Hematopoietic multipotent progenitor cell (in vitro differentiated cells): ENCODE data around the gene PANX2. TPM values are rescaled to one million over a fixed set of nuclear protein-coding genes. Genes with fewer than 3 reads are reported as not detected.

Experiments
- DNase-seq, 3 donors: peaks; one replicate each; pipeline ENCODE4 v3.0.0-alpha.2; 2011 to 2015; ENCODE audit warnings: low read depth in 2 of 3, low spot score in 2 of 3
- total RNA-seq: library from RNA; depleted of rRNA; stranded (reverse); fragments of >200 nt; gene quantifications from one replicate; pipeline ENCODE4 v1.2.3, GENCODE V29; 2012

The PANX2 gene
- total RNA-seq, 1 donor = 6.5 TPM

DNA sequence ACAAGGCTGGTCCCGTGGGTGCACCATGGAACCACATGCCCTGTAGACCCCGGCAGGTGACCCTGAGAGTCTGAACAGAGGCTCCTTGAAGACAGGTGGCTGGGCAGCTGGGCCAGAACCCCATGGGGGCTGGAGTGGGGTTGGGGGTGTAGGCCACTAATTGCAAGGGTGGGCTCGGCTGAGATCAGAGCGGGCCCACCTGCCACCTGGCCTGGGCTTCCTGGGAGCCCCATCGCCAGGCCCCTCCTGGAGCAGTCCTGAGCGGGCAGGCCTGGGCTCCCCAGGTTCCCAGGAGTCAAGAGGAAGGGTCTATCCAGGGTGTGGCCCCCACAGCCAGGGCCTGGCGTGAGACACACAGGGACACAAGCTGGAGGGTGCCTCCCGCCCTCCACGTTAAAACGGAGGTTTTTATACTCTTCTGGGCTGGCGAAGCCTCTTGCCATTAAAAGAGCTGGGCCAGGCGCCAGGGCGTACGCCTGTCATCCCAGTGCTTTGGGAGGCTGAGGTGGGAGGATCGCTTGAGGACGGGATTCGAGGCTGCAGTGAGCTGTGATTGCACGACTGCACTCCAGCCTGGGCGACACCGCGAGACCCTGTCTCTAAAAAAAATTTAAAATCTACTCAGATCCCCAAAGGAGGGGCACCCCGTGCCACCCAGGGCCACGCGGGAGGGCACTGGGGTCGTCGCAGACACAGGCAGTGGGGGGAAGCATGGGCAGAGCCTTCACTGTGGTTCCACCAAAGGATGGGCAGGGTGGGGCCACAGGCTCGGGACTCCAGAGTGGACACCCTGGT, 10.4 kb downstream of the PANX2 start:
- no peak for DNase-seq

DNA sequence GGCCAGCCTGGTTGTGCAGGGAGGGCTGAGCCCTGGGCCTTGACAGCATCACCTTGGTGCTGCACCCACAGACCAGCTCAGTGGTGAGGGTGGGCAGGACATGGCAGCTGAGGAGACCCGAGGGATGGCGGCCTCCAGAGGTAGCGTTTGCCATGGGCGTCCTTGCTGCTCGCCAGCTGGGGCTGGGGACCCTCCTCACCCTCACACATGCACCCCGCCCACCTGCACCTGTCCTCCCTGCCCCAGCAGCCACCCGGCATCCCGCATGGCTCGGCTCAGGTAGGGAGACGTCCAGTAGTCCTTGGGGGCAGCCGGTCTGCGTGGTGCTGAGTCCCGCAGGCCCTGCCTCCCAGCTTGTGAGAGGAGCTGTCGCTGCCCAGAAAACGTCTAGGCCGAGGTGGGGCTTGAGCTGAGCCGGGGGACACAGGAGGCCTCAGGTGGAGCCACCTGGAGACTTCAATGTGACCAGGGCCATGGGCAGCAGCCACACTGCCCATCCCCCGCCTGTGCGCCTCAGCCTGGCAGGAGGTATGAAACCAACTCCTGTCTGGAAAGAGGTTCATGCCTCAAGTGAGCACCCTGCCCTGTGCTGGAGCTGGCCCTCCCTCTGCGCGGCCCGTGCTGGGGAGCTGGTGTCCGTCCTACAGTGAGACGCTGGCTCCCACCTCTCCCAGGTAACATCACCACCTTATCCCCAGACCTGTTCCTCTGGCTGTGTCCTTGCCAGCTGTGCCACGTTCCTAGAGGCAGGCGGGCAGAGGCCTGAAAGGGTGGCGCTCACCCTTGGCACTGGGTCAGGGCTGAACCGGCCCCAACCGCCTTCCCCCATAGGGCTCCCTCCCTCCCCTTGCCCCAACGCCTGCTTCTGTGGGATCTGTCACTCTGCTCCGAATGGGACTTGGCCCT, 11.9 kb downstream of the PANX2 start:
- DNase-seq = no peak

DNA sequence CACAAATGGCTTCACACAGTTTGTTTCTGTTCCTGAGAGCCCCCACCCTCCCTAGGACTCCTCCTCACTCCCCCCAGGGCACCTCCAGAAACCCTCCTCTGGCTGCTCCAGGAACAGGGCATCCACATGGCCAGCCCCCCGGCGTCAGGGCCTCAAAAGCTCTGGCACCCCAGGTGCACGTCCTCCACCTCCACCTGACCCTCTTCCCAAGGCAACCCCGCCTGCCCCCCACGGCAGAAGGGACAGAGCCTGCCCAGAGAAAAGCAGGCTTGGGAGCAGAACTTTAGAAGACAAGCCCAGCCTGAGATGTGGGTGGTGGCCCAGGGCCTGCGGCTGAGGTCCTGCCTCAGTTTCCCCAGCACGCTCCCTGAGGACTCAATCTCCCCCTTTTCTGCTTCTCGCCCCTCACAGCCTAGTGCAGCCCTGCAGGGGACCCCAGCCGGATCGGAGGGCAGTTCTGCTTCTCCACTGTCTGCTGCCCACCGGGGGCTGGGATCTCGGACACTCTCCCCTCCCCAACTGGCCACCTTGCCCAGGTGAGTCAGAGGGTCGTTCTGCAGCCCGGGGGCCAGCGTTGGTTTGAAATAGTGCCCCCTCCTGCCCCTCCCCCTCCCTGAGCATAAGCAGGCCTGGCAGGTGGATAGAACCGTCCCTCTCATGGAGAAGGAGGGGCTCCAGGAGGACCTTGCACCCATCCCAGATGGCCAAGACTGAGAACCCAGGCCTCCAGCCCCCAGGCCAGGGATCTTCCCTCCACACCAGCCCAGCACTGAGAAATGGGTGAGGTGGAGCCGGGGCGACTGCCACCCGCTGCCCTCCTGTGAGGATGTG, 12.8 kb downstream of the PANX2 start:
- no peak for DNase-seq

DNA sequence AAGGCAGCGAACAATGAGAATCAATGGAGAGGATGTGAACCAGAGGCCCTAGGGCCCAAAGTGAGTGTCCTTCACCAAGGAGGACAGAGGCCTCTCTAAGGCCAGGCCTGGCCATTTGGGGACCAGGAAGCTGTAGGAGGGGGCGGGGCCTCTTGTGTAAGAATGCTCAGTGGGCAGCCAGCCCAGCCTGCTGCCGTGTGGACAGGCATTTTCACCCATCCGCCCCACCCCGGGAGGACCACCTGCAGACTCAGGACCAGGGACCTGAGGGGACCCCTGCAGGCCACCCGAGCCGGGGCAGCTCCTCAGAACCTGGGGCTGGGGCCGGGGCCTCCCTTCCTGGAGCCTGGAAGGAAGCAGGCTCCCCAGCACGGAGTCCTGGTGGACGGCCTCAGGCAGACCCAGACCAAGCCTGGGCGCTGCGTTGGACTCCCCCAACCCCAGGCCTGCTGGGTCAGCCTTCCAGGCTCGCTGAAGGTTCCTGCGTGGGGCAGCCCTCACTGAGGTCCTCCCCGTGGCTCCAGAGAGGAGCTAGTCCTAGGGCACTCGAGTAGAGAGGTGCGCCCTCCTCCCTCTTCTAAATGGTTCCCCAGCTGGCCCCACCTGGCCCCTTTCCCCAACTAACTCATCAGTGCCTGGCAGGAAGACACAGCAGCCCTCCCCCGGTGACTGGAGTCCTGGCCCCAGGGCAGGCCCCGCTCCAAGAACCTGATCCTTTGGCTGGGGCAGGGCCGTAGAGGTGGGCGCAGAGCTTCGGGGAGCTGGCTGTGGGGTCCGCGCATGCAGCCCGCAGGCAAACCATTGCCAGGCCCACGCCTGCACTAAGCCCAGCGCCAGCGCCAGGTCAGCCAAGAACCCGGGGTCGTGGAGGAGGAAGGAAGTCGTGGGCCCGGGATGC, 13.7 kb downstream of the PANX2 start:
- no peak for DNase-seq

DNA sequence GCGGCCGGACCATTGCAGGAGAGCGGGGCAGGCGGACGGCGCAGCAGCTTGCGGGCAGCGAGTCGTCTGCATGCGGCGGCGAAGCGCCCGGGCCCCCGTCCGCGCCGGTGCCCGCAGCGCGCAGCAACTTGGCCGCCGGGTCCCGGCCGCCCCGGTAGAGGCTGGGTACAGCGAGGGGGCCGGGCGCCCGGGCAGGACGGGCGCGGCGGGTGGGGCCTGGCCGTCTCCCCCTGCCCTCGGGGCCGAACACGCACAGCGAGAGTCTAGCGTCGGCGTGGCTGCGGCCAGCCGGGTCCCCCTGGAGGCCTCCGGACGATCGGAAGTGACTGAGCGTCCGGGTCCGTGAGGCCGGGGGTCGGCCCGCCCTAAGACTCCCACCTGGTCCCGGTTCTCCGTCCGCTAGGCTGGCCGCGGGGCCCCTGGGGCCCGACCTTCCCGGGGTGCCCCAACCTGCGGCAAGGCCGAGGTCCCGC, 14.4 kb downstream of the PANX2 start:
- DNase-seq = no peak

DNA sequence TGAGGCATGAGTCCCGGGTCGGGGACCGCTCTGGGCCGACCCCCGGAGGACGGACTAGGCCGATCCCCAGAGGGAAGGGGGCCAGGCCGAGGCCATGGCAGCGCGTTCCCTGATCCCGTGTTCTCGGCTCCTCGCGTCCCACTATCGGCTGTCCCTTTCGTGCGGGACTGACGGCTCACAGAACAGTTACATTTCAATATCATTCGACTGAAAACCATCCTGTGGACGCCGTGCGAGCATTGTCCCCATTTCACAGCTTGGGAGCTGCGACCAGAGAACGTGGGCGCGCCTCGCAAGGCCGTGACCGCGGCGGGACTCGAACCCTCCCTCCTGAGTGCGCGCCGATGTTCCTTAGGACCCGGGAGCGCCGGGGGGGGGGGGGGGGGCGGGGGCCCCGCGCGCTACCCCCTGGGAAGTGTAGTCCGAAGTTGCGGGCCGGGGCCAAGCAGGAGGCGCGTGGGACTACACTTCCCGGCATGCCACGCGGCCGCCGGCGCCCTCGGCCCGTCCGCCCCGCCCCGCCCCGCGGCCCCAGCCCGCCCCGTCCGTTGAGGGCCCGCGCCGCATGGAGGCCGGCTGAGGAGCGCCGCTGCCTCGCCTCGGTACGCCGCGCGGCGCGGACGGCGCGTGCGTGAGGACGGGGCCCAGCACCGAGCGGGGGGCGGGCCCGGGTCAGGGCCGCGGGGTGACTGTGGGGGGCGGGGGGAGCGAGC, 15.0 kb downstream of the PANX2 start, which contains the start of gene TRABD:
TSS of gene TRABD (plus strand) at position 539 of the 713 bp plus-strand sequence. CDS start 7,148 bp downstream, outside the sequence.
- peak; percentile 75 to 93 (median 88) for DNase-seq

DNA sequence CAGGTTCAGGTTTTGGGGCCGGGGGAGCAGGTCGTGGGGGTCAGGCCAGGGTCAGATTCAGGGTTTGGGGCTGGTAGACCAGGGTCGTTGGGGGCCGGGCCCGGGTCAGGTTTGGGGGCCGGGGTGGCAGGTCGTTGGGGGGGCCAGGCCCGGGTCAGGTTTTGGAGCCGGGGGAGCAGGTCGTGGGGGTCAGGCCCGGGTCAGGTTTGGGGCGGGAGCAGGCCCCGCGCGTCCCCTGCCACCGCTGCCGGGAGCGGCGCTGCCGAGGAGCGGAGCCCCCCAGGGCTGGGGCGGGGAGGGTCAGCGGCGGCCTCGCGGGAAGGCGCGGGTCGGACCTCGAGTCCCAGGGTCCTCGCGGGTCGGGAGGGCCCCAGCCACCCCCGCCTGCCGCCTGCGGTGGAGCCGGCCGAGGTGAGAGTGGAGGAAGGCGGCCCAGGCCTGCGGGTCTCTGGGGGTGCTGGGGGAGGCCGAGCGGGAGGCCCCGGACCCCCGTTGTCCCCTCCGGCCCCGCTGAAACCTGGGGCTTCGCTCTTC, 15.7 kb downstream of the PANX2 start:
- no peak for DNase-seq

DNA sequence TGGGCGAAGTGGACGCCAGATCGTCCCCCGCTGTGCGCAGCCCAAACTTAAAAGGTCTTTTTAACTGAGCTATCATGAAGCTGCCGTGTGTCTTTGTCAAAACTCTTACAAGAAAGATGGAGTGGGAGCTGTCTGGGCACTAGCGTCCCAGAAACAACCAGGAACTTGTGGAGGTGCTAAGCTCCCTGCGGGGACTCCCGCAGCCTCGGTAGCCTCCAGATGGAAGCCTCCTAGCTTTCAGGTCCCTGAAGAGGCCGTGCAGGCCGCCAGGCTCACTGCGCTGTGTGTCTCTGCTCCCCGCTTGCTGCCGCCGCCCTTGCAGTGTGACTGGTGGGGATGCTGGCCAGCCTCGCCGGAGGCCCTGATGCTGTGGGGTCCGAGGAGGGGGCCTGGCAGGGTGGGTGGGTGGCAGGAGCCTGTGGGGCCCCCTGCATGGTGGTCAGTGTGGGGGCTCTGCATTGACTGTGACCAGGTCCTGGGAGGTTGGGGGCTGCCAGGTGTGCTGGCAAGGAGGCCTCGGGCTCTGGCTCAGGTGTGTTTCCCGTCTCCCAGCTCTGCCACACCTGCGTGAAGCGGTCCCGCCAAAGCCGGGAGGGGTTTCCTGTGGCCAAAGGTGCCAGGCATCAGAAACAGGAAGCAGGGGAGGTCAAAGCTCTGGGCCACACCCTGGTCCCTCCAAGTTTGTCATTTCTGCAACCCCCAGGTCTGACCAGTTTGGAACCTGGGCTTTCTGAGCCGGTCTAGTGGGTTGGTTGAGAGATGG, 16.4 kb downstream of the PANX2 start:
- no peak for DNase-seq

DNA sequence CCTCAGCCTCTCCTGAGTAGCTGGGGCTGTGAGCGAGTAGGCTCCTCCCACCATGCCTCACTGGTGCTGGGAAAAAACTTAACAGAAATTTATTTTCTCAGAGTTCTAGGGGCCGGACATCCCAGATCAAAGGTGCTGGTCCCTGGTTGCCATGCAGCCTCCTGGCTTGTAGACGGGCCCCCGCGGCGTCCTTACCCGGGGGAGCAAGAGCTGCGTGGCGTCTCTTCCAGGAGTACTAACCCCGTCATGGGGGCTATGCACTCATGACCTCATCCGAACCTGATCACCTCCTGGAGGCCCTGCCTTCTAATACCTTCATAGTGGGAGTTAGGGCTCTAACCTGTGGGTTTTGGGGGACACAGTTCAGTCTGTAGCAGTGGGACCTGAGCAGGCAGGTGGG, 17.8 kb downstream of the PANX2 start:
- no peak for DNase-seq

DNA sequence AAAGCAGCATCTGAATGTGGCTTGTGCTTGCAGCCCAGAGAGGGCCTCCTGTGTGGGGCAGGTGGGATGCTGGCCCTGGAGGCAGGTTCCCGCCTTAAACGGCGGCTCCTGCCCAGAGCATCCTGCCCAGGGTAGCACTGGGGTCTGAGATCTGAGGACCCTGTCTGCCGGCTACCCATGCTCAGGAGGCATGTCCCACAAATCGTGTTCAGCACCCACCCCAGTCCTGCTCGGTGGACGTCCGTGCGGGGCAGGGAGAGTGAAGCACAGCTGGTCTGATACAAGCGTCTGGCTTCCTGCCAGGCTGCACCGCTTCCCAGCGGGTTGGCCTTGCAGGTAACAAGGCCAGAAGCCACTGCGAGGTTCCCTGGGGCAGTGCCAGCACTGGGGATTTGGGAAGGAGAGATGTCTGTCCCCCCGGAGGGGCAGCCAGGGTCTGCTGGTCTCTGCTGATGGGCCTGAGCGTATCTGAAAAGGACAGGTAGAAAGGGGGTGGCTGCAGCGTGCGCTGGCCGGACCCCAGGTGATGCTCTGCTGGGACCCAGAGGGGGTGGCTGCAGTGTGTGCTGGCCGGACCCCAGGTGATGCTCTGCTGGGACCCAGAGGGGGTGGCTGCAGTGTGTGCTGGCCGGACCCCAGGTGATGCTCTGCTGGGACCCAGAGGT, 18.8 kb downstream of the PANX2 start:
- no peak for DNase-seq

DNA sequence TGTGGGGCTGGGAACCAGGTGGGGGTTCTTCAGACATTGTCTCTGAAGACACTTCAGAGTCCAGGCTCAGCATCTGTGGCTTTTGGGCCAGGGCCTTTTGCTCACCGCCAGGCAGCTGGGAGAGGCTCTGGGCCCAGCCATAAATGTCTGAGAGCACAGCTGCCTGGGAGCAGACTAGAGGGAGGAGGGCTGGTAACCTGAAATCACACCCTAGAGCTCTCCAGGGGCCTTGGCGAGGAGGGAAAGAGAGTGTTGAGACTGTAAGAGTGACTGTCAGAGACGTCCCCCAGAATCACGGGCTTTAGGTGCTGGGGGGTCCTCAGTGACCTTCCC, 19.3 kb downstream of the PANX2 start:
- DNase-seq = no peak

DNA sequence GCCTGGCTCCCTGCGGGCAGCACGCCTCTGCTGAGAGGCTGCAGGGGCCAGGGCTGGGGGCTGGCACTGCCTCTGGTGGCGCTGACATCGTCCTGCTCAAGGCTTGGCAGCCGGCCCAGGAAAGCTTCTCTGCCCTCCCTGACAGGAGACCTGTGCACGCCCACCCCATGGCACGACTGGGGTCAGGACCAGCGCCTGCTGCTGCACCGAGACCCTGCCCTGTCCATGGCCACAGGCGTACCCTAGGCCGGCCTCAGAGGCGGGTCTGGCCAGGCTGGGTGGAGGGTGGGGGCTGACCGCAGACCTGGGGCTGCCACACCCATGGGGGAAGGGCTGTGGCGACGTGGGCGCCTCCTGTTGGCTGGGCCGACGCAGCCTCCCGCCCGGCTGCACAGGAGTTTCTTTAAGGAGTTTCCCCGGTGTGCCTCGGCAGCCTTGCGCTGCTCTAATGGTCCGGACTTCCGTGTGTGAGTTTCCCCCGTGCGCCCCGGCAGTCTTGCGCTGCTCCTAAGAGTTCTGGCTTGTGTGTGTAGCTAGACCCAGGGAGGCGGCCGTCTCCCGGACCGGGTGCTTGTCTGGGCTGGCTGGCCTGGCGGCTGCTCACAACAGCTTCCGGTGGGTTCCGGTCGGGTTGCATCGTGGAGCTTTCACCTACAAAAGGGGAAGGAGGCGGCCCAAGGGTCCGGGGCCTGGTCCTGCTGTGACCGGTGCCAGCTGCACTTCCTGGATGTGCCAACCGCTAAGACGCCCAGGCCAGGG, 19.8 kb downstream of the PANX2 start:
- peak; percentile 82 to 89 (median 88) for DNase-seq

DNA sequence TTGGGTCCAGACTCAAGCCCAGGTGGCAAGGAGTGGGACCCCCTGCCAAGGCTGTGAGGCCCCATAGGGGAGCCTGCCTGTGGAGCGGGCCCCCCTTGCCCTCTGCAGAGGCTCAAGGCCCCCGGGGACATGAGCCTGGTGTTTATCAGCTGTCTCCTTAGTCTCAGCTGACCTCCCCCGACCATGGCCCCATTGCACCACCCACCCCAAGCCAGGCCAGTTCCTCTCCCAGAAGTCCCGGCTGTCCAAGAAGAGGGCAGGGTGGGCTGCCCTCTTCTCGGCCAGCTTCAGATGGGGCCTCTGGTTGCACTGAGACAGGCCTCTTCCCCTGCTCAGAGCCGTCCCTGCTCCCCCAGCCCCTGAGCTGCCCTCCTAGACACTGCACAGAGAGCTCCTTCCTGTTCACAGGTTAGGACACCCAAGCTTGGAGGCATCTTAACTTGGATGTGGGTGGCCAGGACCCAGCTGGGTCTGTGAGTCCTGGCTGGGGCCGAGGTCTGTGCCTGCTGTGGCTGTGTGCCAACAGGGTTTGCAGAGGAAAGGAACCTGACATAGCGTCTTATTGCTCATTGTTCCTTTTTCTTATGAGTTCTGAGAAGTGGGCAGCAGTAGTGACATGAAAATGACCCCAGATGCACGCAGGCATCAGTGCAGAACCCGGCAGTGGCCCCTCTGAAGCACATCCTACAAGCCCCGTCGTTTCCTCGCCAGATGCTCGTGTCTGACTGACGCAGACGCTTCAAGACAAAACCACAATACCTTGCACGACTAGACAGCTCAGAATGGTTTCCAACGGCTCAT, 20.6 kb downstream of the PANX2 start:
- peak; percentile 73 to 97 (median 93) for DNase-seq

DNA sequence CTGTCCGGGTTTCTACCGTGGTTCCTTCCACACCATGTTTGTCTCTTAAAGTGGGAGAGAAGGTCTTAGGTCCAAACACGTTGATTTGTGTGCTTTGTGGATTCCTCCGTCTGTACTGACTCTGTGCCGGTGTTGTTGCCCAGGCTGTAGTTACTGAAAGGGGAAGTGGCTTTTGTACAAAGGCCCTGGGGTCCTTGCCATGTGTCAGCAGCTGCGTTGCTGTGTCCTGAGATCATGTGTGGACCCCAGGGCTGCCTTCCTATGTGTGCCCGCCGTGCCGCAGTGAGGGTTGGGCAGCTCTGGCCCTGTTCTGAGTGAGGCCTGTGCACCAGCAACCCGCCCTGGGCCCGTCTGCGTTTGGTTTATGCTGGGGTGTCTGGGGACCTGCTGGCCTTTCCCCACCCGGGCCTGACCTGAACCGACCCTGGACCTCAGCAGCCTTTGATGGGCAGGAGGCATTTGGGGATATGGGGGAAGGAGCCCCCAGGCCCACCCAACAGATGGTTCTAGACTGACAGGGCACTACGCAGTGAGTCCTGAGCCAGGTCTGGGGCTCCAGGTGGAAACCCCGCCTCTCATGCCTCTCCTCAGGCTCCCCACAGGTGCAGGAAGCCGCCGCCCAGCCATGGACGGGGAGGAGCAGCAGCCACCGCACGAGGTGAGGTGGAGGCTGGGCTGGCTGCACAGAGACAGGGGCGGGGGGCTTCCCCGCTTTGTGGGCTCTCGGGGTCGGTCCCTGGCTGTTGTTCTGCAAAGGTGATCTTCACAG, 22.1 kb downstream of the PANX2 start:
- peak in 2 of 3 donors; percentile 59 to 67 for DNase-seq

DNA sequence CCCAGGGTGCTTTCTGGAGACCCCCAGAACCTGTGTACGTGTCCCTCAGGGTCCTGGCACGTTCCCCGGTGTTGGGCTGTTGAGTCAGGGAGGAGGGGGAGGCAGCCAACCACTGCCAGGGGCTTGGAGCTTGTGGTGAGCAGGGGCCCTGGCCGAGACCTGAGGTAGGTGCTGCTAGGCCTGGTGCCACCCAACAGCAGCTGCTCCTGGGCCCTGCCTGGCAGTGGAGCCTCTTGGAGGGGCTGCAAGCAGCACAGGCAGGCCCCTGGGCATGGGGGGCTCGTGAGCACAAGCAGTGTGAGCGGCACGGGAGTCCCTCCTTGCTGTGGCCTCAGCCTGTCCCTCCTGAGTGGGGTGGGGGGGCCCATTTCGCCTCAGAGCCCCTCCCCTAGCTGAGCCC, 23.1 kb downstream of the PANX2 start:
- no peak for DNase-seq
